NCI-H524 (cell line): ENCODE data around the gene KLHL40.

Experiments used
- DNase-seq, 2 experiments: peaks; one replicate each; lab custom pipeline; 2025; lab: John Stamatoyannopoulos, UW

The KLHL40 gene

GRCh38 chr3:42723219-42723618 is 37.9 kb downstream of the KLHL40 start:
- no peak for DNase-seq

- DNase-seq, result no peak
Observed at GRCh38 chr3:42725454-42725853, 40.1 kb downstream of the KLHL40 start.

- DNase-seq, result no peak
Observed at GRCh38 chr3:42728056-42728455, 42.7 kb downstream of the KLHL40 start.

- no peak for DNase-seq
Observed at GRCh38 chr3:42728668-42729364, 43.5 kb downstream of the KLHL40 start.

GRCh38 chr3:42729404-42730145 is 44.2 kb downstream of the KLHL40 start:
- no peak for DNase-seq

- no peak for DNase-seq
Observed at GRCh38 chr3:42730294-42730693, 45.0 kb downstream of the KLHL40 start.

- no peak for DNase-seq
Observed at GRCh38 chr3:42730706-42731420, 45.5 kb downstream of the KLHL40 start.

GRCh38 chr3:42731476-42732195 is 46.3 kb downstream of the KLHL40 start:
- no peak for DNase-seq

GRCh38 chr3:42732196-42732828 is 47.0 kb downstream of the KLHL40 start:
- no peak for DNase-seq

- no peak for DNase-seq
Observed at GRCh38 chr3:42732829-42733459, 47.6 kb downstream of the KLHL40 start.

- no peak for DNase-seq
Observed at GRCh38 chr3:42733501-42734262, 48.3 kb downstream of the KLHL40 start.

- DNase-seq, result no peak
Observed at GRCh38 chr3:42734263-42734860, 49.0 kb downstream of the KLHL40 start.

GRCh38 chr3:42735019-42735418 is 49.7 kb downstream of the KLHL40 start:
- no peak for DNase-seq

- DNase-seq, result no peak
Observed at GRCh38 chr3:42735615-42736014, 50.3 kb downstream of the KLHL40 start.

GRCh38 chr3:42736081-42736480 is 50.7 kb downstream of the KLHL40 start:
- no peak for DNase-seq

GRCh38 chr3:42736531-42736930 is 51.2 kb downstream of the KLHL40 start:
- no peak for DNase-seq

GRCh38 chr3:42739401-42740158 is 54.2 kb downstream of the KLHL40 start:
- no peak for DNase-seq

GRCh38 chr3:42741796-42742195 is 56.5 kb downstream of the KLHL40 start:
- no peak for DNase-seq
